ENCODE measurements around the gene ANAPC13. TPM values are rescaled to one million over a fixed set of nuclear protein-coding genes. Genes with fewer than 3 reads are reported as not detected.
A peak's percentile ranks its signal among the peaks of the same experiment; 100 is the strongest.

Gene ANAPC13
- total and polyA plus RNA-seq, 8 donors: 16.5 to 59.1 (median 23.1) TPM

DNA sequence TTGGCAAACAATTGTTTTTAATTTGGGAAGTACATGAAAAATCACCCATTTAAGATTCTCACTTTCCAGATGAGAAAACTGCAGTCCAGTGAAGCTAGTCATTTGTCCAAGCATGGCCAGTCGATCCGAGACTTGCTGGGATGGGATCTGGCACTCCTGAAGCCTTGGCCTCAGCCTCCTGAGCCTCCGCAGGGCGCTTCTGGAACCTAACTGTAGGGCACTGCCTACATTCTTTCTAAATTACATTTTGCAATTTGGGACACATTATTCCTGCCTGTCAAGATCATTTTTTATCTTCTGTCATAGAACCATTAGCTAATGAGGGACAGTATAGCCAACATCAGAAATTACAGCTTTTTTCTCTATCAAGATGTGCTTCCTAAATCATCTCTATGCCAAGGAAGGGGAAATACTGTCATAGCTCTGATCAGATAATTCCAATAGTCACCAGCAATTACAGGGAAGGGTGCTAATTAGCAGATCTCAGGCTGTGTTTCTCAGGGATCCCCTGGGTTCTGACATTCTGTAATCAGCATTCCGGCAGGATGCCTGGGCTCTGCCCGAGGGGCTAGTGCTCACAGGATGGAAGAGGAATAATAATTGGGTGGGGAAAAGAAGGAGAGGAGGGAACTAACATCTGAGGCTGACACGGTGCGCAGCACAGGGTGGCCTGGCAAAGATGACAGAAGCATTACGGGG lies 28.3 kb downstream of the ANAPC13 start:
- DNase-seq (no peak), ATAC-seq (no peak), FAIRE-seq (no peak)
- intact Hi-C loops (cut with DNase I): no loop called here
- Histone ChIP-seq H3K9me3 (no peaks in the 10 kb centered on the region), H3K27me3 (no peaks in the 10 kb centered on the region), H3K4me3 (no peak overlapping the region), H3K4me1 (no peaks in the 10 kb centered on the region), H3K36me3 (no peaks in the 10 kb centered on the region), H3K27ac (no peak overlapping the region)
- TF ChIP-seq, protein P1, sequence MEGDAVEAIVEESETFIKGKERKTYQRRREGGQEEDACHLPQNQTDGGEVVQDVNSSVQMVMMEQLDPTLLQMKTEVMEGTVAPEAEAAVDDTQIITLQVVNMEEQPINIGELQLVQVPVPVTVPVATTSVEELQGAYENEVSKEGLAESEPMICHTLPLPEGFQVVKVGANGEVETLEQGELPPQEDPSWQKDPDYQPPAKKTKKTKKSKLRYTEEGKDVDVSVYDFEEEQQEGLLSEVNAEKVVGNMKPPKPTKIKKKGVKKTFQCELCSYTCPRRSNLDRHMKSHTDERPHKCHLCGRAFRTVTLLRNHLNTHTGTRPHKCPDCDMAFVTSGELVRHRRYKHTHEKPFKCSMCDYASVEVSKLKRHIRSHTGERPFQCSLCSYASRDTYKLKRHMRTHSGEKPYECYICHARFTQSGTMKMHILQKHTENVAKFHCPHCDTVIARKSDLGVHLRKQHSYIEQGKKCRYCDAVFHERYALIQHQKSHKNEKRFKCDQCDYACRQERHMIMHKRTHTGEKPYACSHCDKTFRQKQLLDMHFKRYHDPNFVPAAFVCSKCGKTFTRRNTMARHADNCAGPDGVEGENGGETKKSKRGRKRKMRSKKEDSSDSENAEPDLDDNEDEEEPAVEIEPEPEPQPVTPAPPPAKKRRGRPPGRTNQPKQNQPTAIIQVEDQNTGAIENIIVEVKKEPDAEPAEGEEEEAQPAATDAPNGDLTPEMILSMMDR (IDR thresholded peaks at IDR 0.05): no peak
- 85 to 86% methylated on average over 9 of the region's 9 CpGs for WGBS, 2 donors

DNA sequence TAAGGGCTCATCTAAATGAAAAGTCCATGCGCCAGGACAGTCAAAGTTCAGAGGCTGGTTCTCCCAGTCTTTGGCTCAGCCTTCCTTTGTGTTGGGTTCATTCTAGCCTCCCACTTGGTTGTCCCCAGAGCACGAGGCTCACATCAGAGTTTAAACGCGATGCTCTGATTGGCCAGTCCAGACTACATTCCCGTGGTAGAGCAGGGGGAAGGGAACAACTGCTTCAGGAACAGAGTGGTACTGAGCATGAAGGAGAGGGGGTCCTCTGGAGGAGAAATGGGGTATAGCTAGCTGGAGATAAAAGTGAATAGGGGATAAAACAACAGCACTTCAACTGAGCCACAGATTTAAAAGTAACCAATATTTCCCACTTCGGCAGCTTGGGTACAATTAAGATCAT lies 32.2 kb downstream of the ANAPC13 start:
- no peak for DNase-seq
- H3K9me3 ChIP-seq: no peaks in the 10 kb centered on the region
- H3K27me3 ChIP-seq: no peaks in the 10 kb centered on the region
- WGBS, 2 donors: 48 to 63% methylated on average over 6 of the region's 6 CpGs
- TF ChIP-seq, protein P1 (IDR thresholded peaks at IDR 0.05): no peak
- H3K36me3 ChIP-seq: no peaks in the 10 kb centered on the region
- H3K4me1 ChIP-seq: no peaks in the 10 kb centered on the region
- no peak for ATAC-seq
- no peak overlapping the region for H3K27ac ChIP-seq
- FAIRE-seq: no peak
- H3K4me3 ChIP-seq: no peak overlapping the region
- intact Hi-C loops (cut with DNase I): no loop called here

DNA sequence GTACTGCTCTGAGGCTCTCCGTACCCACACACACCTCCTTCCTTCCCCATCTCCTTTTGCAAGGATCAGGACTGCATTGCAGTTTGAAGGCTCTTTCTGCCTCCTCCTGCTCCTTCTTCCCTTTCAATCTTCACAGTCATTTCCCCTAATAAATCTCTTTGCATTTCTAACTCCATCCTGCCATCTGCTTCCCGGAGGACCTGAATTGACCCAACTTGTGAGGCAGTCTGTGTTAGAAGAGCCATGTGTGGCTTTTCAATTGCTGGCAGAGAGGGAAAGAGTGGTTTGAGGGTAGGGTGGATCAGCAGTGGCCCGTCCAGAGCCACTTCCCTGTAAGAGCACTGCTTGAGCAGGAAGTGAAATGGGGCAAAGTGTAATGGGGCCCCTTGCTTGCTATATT lies 35.8 kb downstream of the ANAPC13 start:
- Histone ChIP-seq H3K27ac (no peak overlapping the region), H3K9me3 (no peaks in the 10 kb centered on the region), H3K27me3 (no peaks in the 10 kb centered on the region), H3K4me3 (no peak overlapping the region), H3K4me1 (no peaks in the 10 kb centered on the region), H3K36me3 (no peaks in the 10 kb centered on the region)
- ATAC-seq: no peak
- no peak for DNase-seq
- TF ChIP-seq, protein P1 (IDR thresholded peaks at IDR 0.05): no peak
- FAIRE-seq: no peak
- intact Hi-C loops (cut with DNase I): no loop called here
- WGBS, 2 donors: 81 to 90% methylated on average over 3 of the region's 3 CpGs

DNA sequence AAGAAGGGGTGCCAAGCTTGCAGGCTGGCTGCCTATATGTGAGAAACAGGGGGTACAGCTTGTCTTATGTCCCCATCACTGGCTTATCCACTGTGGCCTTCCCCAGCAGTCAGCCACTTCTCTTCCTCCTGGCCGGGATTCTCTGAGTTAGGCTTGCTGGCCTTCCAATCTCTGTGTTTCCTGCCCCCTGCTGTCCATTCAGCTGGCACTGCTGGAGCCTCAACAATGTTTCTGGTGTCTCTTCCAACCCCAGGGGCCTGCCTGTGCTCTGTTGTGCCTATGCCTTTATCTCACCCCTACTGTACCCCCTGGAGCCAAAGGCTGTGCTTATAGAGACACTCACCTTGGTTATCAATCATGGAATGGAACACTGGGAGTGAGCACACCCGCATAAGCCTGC lies 36.5 kb downstream of the ANAPC13 start:
- FAIRE-seq (no peak), DNase-seq (peak in 3 of 6 donors; percentile 23 to 45 (median 32))

DNA sequence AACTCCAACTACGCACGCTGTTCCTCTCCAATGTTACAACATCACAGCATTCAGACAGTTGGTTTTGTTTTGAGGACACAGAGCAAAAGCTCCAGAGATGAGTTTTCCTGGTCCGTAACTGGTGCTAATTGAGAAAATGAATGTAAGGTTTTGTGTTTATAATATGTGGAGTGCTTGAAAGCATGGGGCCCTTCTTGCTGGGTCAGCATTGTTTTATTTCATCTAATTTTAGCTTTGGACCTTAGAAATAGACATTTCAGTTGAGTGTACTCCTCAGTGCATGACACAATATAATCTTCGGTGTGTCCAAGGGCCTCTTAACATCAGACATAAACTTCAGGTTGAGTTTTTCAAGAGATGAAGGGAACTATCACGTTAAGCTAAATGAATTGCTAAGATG lies 37.1 kb downstream of the ANAPC13 start:
- intact Hi-C loops (cut with DNase I): no loop called here
- Histone ChIP-seq H3K27ac (no peak overlapping the region), H3K27me3 (no peaks in the 10 kb centered on the region), H3K36me3 (no peaks in the 10 kb centered on the region), H3K4me1 (no peaks in the 10 kb centered on the region), H3K9me3 (peaks cover 0 to 3% (median 0%) of the 10 kb centered on the region in 4 donors), H3K4me3 (no peak overlapping the region)
- FAIRE-seq: no peak
- no peak for ATAC-seq
- TF ChIP-seq, protein P1 (IDR thresholded peaks at IDR 0.05): no peak
- 93 to 96% methylated on average over 5 of the region's 5 CpGs for WGBS, 2 donors
- DNase-seq: no peak

More for the DNA sequence above, 36.5 kb downstream of the ANAPC13 start:
- no peak overlapping the region for H3K27ac ChIP-seq
- intact Hi-C loops (cut with DNase I): no loop called here
- no peaks in the 10 kb centered on the region for H3K27me3 ChIP-seq
- H3K4me1 ChIP-seq: no peaks in the 10 kb centered on the region
- TF ChIP-seq, protein P1 (IDR thresholded peaks at IDR 0.05): peak in 1 of 4 donors; percentile 26
- 51 to 54% methylated on average over 2 of the region's 2 CpGs for WGBS, 2 donors
- no peaks in the 10 kb centered on the region for H3K9me3 ChIP-seq
- H3K4me3 ChIP-seq: no peak overlapping the region
- no peaks in the 10 kb centered on the region for H3K36me3 ChIP-seq
- peak; percentile 53 to 88 (median 80) for ATAC-seq
